Glomerular visceral epithelial cell (primary cell): Measurements from ENCODE around the gene KCNG1.
A peak's percentile ranks its signal among the peaks of the same experiment; 100 is the strongest.
"Not testable (repeated sequence)": the region's sequence is repeated elsewhere in the genome, so short reads cannot be mapped to it uniquely, and the experiment has no call there.

Source experiments
- DNase-seq: peaks from one replicate; pipeline ENCODE4 v3.0.0-alpha.2; 2016; ENCODE audit errors: extremely low spot score

Gene KCNG1, protein sequence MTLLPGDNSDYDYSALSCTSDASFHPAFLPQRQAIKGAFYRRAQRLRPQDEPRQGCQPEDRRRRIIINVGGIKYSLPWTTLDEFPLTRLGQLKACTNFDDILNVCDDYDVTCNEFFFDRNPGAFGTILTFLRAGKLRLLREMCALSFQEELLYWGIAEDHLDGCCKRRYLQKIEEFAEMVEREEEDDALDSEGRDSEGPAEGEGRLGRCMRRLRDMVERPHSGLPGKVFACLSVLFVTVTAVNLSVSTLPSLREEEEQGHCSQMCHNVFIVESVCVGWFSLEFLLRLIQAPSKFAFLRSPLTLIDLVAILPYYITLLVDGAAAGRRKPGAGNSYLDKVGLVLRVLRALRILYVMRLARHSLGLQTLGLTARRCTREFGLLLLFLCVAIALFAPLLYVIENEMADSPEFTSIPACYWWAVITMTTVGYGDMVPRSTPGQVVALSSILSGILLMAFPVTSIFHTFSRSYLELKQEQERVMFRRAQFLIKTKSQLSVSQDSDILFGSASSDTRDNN

DNA sequence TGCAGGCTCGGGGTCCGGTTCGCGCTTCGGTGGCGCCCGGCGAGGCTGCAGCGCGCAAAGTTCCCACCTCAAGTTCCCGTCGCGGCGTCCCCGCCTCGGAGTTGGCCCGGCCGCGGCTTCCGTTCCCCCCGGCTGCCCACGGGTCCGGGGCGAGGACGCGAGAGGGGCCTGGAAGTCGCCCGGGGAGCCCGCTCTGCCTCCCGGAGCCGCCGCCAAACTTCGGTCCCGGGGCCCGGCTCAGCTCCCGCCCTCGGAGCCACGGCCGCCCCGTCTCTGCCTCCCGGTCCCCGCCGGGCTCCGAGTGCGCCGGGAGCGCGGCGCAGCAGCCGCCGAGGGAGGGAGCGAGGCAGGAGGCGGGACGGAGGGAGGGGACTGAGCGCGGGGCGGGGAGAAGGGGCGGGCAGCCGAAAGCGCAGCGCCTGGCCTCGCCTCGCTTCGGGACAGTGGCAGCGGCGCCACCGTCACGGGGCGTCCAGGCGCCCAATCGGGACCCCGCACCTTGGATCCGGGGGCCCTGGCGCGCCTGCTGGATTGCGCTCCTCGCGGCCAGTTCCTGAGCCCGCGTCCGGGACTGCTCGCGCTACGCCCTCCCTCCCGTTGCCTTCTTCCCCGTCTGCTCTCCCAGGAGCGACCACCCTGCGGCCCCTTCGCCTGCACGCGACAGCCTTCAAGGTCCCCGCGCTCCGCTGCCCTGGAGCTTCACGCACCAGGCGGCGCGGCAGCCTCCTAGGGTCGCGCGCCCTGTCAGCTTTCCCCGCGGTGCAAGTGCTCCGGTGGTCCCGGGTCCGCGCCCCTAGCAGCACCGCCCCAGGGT lies at the start of gene KCNG1:
KCNG1 (minus strand) TSS at position 305 of the 814 bp plus-strand sequence. CDS start 12,769 bp downstream, outside the sequence.
- peak; percentile 57 for DNase-seq

DNA sequence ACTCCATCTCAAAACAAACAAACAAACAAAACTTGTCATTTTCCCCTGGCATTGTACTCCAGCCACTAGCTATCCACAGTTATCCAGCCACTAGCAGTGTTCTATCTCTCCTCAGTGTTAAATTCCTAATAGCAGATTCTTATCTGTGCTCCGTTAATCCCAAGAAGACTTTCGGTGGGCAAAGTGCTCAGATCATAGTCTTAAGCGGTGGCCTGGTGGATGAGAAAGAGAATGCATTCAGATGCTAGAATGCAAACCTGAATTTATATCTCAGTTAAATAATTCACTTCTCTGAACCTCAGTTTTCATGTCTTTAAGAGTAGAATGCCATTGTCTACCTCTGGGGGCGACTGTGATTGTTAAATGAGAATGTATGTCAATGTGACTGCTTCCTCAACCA lies 47.7 kb upstream of the KCNG1 start:
- no peak for DNase-seq

DNA sequence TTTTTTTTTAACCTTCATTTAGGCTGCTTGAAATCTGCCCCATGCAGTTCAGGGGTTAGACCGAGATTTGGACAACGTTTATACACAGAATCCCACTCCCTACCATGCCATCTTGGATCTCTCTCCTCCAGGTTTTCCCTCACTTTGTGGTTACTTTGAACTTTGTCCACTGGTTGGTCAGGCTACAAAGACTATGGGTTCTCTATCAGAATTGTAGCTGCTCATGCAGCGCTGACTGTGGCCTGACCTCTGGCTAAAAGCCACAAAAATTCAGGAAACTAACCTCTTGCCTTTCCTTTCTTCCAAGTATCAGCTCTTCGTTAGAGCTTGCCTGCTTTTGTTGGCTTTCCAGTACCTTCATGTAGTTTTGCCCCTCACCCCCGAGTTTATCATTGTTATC lies 44.9 kb upstream of the KCNG1 start:
- peak; percentile 14 for DNase-seq

DNA sequence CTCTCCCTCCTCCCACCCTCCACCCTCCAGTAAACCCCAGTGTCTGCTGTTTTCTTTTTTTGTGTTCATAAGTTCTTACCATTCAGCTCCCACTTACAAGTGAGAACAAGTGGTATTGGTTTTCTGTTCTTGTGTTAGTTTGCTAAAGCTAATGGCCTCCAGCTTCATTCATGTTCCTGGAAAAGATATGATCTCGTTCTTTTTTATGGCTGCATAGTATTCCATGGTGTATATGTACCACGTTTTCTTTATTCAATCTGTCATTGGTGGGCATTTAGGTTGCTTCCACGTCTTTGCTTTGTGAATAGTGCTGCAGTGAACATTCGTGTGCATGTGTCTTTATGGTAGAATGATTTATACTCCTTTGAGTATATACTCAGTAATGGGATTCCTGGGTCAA lies 42.7 kb upstream of the KCNG1 start:
- DNase-seq, result no peak

GRCh38 chr20:51064137-51064536 lies 41.2 kb upstream of the KCNG1 start:
- no peak for DNase-seq

GRCh38 chr20:51062065-51062464 lies 39.2 kb upstream of the KCNG1 start:
- DNase-seq, result no peak

GRCh38 chr20:51061418-51062045 lies 38.6 kb upstream of the KCNG1 start:
- DNase-seq, result no peak

- DNase-seq, result no peak
Measured at GRCh38 chr20:51060301-51060700, 37.4 kb upstream of the KCNG1 start.

- no peak for DNase-seq
Measured at GRCh38 chr20:51059862-51060261, 37.0 kb upstream of the KCNG1 start.

- no peak for DNase-seq
Measured at GRCh38 chr20:51058017-51058416, 35.1 kb upstream of the KCNG1 start.

- no peak for DNase-seq
Measured at GRCh38 chr20:51054233-51054632, 31.3 kb upstream of the KCNG1 start.

GRCh38 chr20:51050531-51051075 lies 27.7 kb upstream of the KCNG1 start:
- no peak for DNase-seq

- no peak for DNase-seq
Measured at GRCh38 chr20:51046021-51046985, 23.4 kb upstream of the KCNG1 start.

DNA sequence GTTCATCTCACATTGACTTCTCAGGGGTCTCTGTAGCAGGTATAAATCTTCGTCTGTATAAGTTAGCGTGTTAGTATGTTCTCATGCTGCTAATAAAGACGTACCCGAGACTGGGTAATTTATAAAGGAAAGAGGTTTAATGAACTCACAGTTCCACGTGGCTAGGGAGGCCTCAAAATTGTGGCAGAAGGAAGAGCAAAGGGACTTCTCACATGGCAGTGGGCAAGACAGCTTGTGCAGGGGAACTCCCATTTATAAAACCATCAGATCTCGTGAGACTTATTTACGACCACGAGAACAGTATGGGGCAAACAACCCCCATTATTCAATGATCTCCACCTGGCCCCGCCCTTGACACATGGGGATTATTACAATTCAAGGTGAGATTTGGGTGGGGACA lies 22.6 kb upstream of the KCNG1 start:
- not testable (repeated sequence) for DNase-seq

DNA sequence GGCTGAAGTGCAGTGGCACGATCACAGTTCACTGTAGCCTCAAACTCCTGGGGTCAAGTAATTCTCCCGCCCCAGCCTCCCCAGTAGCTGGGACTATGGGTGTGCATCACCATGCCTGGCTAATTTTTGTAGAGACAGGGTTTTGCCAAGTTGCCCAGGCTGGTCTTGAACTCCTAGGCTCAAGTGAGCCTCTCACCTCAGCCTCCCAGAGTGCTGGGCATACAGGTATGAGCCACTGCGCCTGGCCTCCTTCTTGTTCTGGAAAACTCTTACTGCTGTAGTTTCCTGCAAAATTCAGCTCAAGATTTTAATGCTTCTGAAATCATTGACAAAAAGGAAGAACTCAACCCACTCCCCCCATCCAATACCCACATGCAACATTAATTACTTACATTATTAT lies 21.9 kb upstream of the KCNG1 start:
- no peak for DNase-seq

DNA sequence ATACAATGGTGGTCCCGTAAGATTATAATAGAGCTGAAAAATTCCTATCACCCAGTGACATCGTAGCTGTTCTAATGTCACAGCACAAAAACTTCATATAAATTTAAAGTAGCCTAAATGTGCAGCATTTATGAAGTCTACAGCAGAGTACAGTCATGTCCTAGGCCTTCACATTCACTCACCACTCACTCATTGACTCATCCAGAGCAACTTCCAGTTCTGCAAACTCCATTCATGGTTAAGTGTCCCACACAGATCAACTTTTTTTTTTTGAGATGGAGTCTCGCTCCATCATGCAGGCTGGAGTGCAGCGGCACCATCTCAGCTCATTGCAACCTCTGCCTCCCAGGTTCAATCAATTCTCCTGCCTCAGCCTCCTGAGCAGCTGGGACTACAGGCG lies 20.9 kb upstream of the KCNG1 start:
- DNase-seq, result no peak

DNA sequence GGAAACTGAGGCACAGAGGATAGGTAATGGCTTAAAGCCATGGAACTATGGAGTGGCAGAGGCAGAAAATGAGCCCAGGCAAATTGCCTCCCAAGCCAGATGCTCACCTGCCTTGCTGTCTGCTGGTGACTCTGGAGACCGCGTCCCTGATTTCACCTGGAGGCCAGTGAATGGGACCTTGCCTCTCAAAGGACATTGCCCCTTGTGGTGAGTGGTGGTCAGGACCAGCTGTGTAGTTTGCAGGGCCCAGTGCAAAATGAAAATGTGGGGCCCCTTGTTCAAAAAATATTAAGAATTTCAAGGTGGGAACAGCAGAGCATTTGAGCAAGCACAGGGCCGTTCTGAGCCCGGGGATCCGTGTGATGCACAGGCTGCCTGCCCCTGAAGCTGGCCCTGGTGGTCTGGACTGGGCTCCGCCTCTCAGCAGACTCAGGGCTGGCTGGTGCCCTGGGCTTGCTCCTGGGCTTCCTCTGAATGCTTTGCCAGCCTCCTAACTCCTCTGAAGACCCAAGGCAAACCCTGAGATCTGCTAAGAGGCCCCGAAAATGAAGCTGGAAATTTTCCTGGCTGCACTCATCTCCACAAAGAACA lies 19.8 kb upstream of the KCNG1 start:
- no peak for DNase-seq

DNA sequence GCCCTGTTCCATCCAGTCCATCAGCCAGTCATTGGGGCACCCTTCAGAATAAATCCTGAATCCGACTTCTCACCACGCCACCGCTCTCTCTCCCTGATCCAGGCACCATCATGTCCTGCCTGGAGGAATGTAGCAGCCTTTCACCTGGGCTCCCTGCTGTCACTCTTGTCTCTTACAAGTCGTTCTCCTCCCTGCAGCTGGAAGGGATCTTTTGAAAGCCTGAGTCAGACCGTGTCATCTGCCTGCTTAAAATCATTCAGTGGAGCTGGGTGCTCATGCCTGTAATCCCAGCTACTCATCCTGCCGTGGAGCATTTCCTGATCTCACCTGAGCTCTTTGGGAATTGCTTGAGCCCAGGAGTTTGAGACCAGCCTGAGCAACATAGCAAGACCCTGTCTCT lies 19.2 kb upstream of the KCNG1 start:
- DNase-seq, result no peak

DNA sequence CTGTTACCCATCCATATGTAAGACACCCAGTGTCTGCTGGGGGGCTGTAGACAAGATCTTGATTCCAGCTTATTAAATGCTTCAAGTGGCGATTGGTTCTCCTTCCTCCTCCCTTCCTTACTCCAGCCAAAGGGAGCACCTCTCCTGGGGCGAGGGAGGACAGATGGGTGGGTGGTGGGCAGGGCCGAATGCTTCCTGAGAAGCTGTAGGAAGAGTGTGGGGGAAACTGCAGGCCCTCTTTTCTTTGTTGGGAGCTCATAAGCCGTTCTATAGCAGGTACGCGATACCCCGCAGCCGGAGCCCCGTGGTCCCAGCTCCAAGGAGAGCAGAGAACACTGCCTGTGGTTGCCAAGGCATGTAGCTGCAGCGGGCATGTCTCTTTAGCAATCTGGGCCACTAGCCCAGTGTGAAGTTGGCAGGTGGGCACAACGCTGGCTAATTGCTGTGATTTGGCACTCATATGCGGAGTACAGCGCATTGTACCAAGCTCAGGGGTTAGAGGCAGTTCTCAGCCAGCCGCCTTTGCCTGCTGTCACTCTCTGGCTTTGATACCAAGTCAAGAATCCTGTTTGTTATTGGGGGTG lies 14.7 kb upstream of the KCNG1 start:
- DNase-seq, result no peak
